GM23248 (cell line): ENCODE results near the gene KCTD16. TPM values are rescaled to one million over a fixed set of nuclear protein-coding genes. Genes with fewer than 3 reads are reported as not detected.

Source experiments
- DNase-seq: peaks from one replicate; pipeline ENCODE4 v3.0.0-alpha.2; 2015
- H2AFZ ChIP-seq: fragments of 200-600 bp; sonication (generic); 2 replicates; pipeline ENCODE4 v1.6.1; 2016; ENCODE audit warnings: antibody characterized with exemption
- H3F3A ChIP-seq: fragments of 200-600 bp; sonication (generic); 2 replicates; pipeline ENCODE4 v1.6.1; 2016; ENCODE audit warnings: mild to moderate bottlenecking, antibody characterized with exemption, mixed run types; ENCODE audit not compliant: insufficient read depth
- H3K27ac ChIP-seq: fragments of 200-600 bp; sonication (generic); 2 replicates; pipeline ENCODE4 v1.5.1; 2016; ENCODE audit warnings: mild to moderate bottlenecking
- H3K27me3 ChIP-seq: fragments of 200-600 bp; sonication (generic); replicated peaks from 2 replicates; pipeline ENCODE4 v1.6.1; 2016; ENCODE audit warnings: mild to moderate bottlenecking; ENCODE audit not compliant: insufficient read depth
- H3K36me3 ChIP-seq: fragments of 200-600 bp; sonication (generic); 2 replicates; pipeline ENCODE4 v1.6.1; 2016; ENCODE audit warnings: low read depth, mild to moderate bottlenecking
- H3K4me1 ChIP-seq: fragments of 200-600 bp; sonication (generic); 2 replicates; pipeline ENCODE4 v1.6.1; 2016; ENCODE audit warnings: mild to moderate bottlenecking; ENCODE audit not compliant: insufficient read depth
- H3K4me2 ChIP-seq: fragments of 200-600 bp; sonication (generic); one replicate; pipeline ENCODE4 v1.6.1; 2016; ENCODE audit warnings: mild to moderate bottlenecking; ENCODE audit not compliant: unreplicated experiment
- H3K4me3 ChIP-seq: fragments of 200-600 bp; sonication (generic); 2 replicates; pipeline ENCODE4 v1.5.1; 2016; ENCODE audit warnings: mild to moderate bottlenecking
- H3K79me2 ChIP-seq: fragments of 200-600 bp; sonication (generic); 2 replicates; pipeline ENCODE4 v1.6.1; 2016; ENCODE audit warnings: mild to moderate bottlenecking; ENCODE audit not compliant: insufficient read depth
- H3K9ac ChIP-seq: fragments of 200-600 bp; sonication (generic); 2 replicates; pipeline ENCODE4 v1.6.1; 2016; ENCODE audit warnings: mild to moderate bottlenecking
- H3K9me2 ChIP-seq: fragments of 200-600 bp; sonication (generic); 2 replicates; pipeline ENCODE4 v1.6.1; 2016; ENCODE audit warnings: mixed run types, mild to moderate bottlenecking, moderate library complexity; ENCODE audit not compliant: insufficient read depth
- H3K9me3 ChIP-seq: fragments of 200-600 bp; sonication (generic); one replicate; pipeline ENCODE4 v1.6.1; 2017; ENCODE audit warnings: low read depth
- H4K20me1 ChIP-seq: fragments of 200-600 bp; sonication (generic); 2 replicates; pipeline ENCODE4 v1.6.0; 2016; ENCODE audit not compliant: insufficient read depth
- EZH2 ChIP-seq: fragments of 200-600 bp; sonication (generic); IDR thresholded peaks from 2 replicates; pipeline ENCODE4 v1.6.1; 2018; ENCODE audit warnings: antibody characterized with exemption, mild to moderate bottlenecking; ENCODE audit not compliant: insufficient read depth, poor library complexity, severe bottlenecking
- EZH2phosphoT487 ChIP-seq: fragments of 200-600 bp; sonication (generic); IDR thresholded peaks from 2 replicates; pipeline ENCODE4 v1.6.1; 2018; ENCODE audit warnings: antibody characterized with exemption, moderate library complexity, mild to moderate bottlenecking, low read depth; ENCODE audit not compliant: insufficient read depth
- WGBS, 2 experiments: methylation state at CpG; one replicate each; pipeline ENCODE4 v1.1.6; 2015 to 2017; ENCODE audit warnings: low lambda C conversion rate in 2 of 2, low coverage in 1 of 2; ENCODE audit errors: missing lambda C conversion rate in 2 of 2; 5-methylcytosine and 5-hydroxymethylcytosine counted together
- in situ Hi-C: fragments of 300-500 bp; cut with MboI; formaldehyde crosslinking; loops from 2 replicates; pipeline ENCODE4 v1.15.0; 2020
- polyA plus RNA-seq: library from polyadenylated mRNA; unstranded; fragments of >200 nt; fragmentation: Nextera tagmentation; extraction: Ambion mirVana; gene quantifications from 2 replicates; pipeline ENCODE4 v1.2.1, GENCODE V29; 2016
- total RNA-seq: library from RNA; depleted of rRNA; stranded (reverse); fragments of >200 nt; shearing (Covaris generic); gene quantifications from 2 replicates; pipeline ENCODE4 v1.2.3, GENCODE V29; 2014

Gene KCTD16
- total and polyA plus RNA-seq, 2 experiments from 2014 or later, result 0.25 to 0.65 TPM

DNA sequence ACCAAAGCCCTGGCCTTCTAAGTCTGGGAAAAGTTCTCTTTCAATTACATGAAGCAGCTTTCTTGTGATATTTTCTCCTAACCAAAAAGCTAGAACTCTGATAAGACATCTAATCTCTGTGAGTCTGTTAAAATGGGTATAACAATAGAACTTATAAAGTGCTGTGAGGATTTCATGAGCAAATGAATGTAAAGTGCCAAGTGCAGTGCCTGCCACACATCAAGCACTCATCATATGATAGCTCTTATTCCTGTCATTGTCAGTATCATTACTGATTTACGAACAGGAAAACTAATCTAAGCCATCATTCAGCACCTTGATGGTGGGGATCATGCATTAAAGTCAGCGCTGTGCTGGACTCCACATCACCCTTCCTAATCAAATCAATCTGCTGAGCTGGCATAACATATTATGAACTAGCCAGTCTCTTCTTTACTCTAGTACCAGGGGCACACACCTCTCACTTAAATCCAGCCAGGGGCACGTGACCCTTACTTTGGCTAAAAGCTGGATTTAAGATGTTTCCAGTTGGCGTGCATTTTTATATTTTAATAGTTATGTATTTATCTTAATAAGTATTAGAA, 37.5 kb upstream of the KCTD16 start:
- WGBS, 2 experiments, result 93 to 95% methylated on average over 4 of the region's 4 CpGs
- no peak for TF ChIP-seq EZH2phosphoT487
- Histone ChIP-seq H3K27me3 (no peaks in the 10 kb centered on the region), H3K9ac (no peak overlapping the region), H3K9me3 (no peaks in the 10 kb centered on the region), H3K79me2 (no peaks in the 10 kb centered on the region), H3K36me3 (no peaks in the 10 kb centered on the region), H3K4me3 (no peak overlapping the region), H3K9me2 (no peaks in the 10 kb centered on the region), H3K27ac (no peak overlapping the region), H3F3A (no peaks in the 10 kb centered on the region), H4K20me1 (no peaks in the 10 kb centered on the region), H3K4me2 (no peak overlapping the region), H3K4me1 (peaks cover 6% of the 10 kb centered on the region), H2AFZ (no peak overlapping the region)
- in situ Hi-C loops, result no loop called here
- no peak for DNase-seq

DNA sequence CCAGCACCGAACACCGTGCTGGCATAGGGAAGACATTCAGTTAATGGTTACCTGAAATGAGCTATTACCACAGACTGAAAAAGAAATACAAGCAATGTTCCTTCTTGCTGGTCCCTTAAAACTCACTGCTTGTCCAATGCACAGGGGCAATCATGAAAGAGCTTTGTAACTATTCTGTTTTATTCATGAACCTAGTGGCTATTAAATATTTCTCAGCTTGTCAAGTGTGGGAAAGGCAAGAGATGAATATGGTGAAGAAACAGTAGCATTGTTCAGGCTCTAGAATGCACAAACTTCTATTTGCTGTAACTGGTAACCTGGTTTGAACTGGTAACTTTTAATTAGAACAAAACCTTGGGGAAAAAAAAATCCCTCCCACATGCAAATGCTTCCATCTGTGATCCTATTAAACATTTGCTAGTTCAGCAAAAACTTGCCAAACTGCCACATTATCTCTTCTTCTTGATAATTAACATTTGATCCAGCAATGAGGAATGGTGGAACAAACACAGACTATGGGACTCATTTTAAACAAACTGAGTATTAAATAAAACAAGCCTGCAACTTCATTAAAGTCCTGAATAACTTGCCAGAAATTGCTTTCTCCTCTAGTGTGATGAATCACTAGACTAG, 36.4 kb upstream of the KCTD16 start:
- peak overlapping the region; percentile 4; the same call in 1 of the 2 replicates for H2AFZ ChIP-seq
- peak; percentile 39 for DNase-seq
- no peaks in the 10 kb centered on the region for H3K36me3 ChIP-seq
- H3K27me3 ChIP-seq, result no peaks in the 10 kb centered on the region
- H3K9me2 ChIP-seq, result no peaks in the 10 kb centered on the region
- no peak overlapping the region for H3K27ac ChIP-seq
- in situ Hi-C loops, result no loop called here
- 99 to 100% methylated on average over 2 of the region's 2 CpGs for WGBS, 2 experiments
- no peaks in the 10 kb centered on the region for H3K9me3 ChIP-seq
- TF ChIP-seq EZH2phosphoT487 (no peak), EZH2 (no peak)
- H4K20me1 ChIP-seq, result no peaks in the 10 kb centered on the region
- no peaks in the 10 kb centered on the region for H3K79me2 ChIP-seq
- H3F3A ChIP-seq, result no peaks in the 10 kb centered on the region
- H3K4me3 ChIP-seq, result no peak overlapping the region
- H3K4me1 ChIP-seq, result peaks cover 12% of the 10 kb centered on the region
- H3K9ac ChIP-seq, result no peak overlapping the region
- no peak overlapping the region for H3K4me2 ChIP-seq

DNA sequence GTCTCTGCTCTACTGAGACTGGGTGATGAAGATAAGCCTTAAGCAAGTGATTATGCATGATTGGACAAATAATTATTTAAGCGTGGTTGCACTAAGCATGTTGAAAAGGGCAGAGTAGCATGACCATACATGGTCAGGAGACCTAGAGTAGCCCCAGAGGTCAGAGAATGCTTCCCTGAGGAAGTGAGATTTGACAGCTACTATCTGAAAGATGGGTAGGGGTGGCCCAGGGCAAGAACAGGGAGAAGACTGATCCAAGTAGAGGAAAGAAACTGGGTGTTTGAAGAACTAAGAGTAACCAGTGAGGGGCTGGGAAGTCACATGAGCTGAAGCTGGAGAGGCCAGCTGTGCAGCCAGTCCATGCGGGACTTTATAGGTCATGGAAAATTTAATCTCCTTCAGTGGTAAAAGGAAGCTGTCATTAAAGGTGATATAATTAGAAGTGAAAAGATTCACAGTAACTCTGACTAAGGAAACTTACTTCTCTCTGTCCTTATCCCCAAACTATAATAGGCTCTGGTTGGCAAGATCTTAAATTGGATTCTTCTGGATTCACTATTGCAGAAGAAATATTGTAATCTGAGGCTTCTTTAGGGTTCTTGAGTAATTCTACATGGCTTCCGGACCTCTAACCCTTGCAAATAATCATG, 35.4 kb upstream of the KCTD16 start:
- 91 to 92% methylated on average over 3 of the region's 3 CpGs for WGBS, 2 experiments
- DNase-seq, result no peak
- Histone ChIP-seq H3K36me3 (no peaks in the 10 kb centered on the region), H3K4me1 (peaks cover 21% of the 10 kb centered on the region), H3K27ac (no peak overlapping the region), H3K9ac (no peak overlapping the region), H3K9me2 (no peaks in the 10 kb centered on the region), H3F3A (no peaks in the 10 kb centered on the region), H3K9me3 (no peaks in the 10 kb centered on the region), H3K4me2 (no peak overlapping the region), H3K79me2 (no peaks in the 10 kb centered on the region), H4K20me1 (no peaks in the 10 kb centered on the region), H2AFZ (no peak overlapping the region), H3K4me3 (no peak overlapping the region), H3K27me3 (no peaks in the 10 kb centered on the region)
- in situ Hi-C loops, result no loop called here
- TF ChIP-seq EZH2phosphoT487 (no peak), EZH2 (no peak)

DNA sequence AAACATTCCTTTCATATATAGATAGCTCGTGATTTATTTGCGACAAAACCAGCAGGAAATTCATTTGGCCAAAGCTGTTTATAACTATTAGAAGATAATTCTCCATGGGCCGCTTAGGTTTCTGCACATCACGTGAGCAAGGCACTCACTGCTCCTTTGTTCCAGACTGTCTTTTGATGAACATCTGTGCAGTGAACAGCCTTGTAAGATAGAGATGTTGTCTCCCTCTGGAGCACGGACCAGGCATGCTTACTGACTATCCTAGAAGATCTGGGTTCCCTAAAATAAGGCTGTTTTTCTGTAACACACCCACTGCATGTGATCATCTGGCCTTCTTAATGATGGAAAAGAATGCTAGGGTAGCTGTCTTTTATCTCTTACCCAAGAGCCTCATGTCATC, 31.1 kb upstream of the KCTD16 start:
- Histone ChIP-seq H3K9me2 (no peaks in the 10 kb centered on the region), H3K79me2 (no peaks in the 10 kb centered on the region), H3K27ac (peak overlapping the region; percentile 1; the same call in 1 of the 2 replicates), H3K4me2 (no peak overlapping the region), H3K4me1 (peaks cover 39% of the 10 kb centered on the region), H3K9me3 (no peaks in the 10 kb centered on the region), H3K9ac (no peak overlapping the region), H3K27me3 (no peaks in the 10 kb centered on the region), H3K4me3 (no peak overlapping the region), H2AFZ (peak overlapping the region; percentile 64), H3F3A (peaks cover 7% of the 10 kb centered on the region), H3K36me3 (no peaks in the 10 kb centered on the region), H4K20me1 (no peaks in the 10 kb centered on the region)
- whole genome bisulfite sequencing, 2 experiments, result 12 to 14% methylated on average over 5 of the region's 5 CpGs
- in situ Hi-C loops, result no loop called here
- DNase-seq, result peak; percentile 71
- no peak for TF ChIP-seq EZH2
- TF ChIP-seq EZH2phosphoT487, result no peak
